Endodermal cell (in vitro differentiated cells): ENCODE data around the gene ZFAND3. TPM values are rescaled to one million over a fixed set of nuclear protein-coding genes. Genes with fewer than 3 reads are reported as not detected.

Experiments used
- DNase-seq: peaks from one replicate; pipeline ENCODE4 v3.0.0-alpha.2; 2017
- H3K27ac ChIP-seq: 2 replicates; pipeline ENCODE4 v1.5.1; 2013; ENCODE audit warnings: mild to moderate bottlenecking, low read depth, low read length, moderate library complexity
- H3K27me3 ChIP-seq: 2 replicates; pipeline ENCODE4 v1.6.1; 2013; ENCODE audit warnings: mild to moderate bottlenecking, low read length, moderate library complexity; ENCODE audit not compliant: insufficient read depth, control insufficient read depth, poor library complexity, severe bottlenecking
- H3K36me3 ChIP-seq: 2 replicates; pipeline ENCODE4 v1.7.0; 2013; ENCODE audit warnings: mild to moderate bottlenecking, low read length, moderate library complexity; ENCODE audit not compliant: control insufficient read depth, insufficient read depth
- H3K4me1 ChIP-seq: one replicate; pipeline ENCODE4 v1.7.0; 2013; ENCODE audit warnings: low read length; ENCODE audit not compliant: control insufficient read depth, insufficient read depth
- H3K4me3 ChIP-seq: 2 replicates; pipeline ENCODE4 v1.5.1; 2013; ENCODE audit warnings: mild to moderate bottlenecking, low read length, moderate library complexity
- H3K9ac ChIP-seq: 2 replicates; pipeline ENCODE4 v1.6.1; 2013; ENCODE audit warnings: mild to moderate bottlenecking, low read length, moderate library complexity; ENCODE audit not compliant: poor library complexity, severe bottlenecking; ENCODE audit errors: extremely low read depth
- H3K9me3 ChIP-seq: 2 replicates; pipeline ENCODE4 v1.6.1; 2013; ENCODE audit warnings: mild to moderate bottlenecking, low read length, moderate library complexity; ENCODE audit not compliant: control insufficient read depth
- H3K27ac Mint-ChIP-seq: 2 replicates; pipeline ENCODE4 v1.8.0; 2020; ENCODE audit warnings: mixed read lengths
- H3K27me3 Mint-ChIP-seq: 2 replicates; pipeline ENCODE4 v1.8.0; 2021; ENCODE audit warnings: mild to moderate bottlenecking, mixed read lengths; ENCODE audit not compliant: insufficient read depth
- H3K36me3 Mint-ChIP-seq: 2 replicates; pipeline ENCODE4 v1.8.0; 2020; ENCODE audit warnings: low read depth, mixed read lengths
- H3K4me1 Mint-ChIP-seq: 2 replicates; pipeline ENCODE4 v1.8.0; 2020; ENCODE audit warnings: mixed read lengths
- H3K4me3 Mint-ChIP-seq: 2 replicates; pipeline ENCODE4 v1.8.0; 2020; ENCODE audit warnings: mild to moderate bottlenecking, moderate library complexity, mixed read lengths
- H3K9me3 Mint-ChIP-seq: 2 replicates; pipeline ENCODE4 v1.8.0; 2020; ENCODE audit warnings: mild to moderate bottlenecking, mixed read lengths
- WGBS, 2 experiments: methylation state at CpG; one replicate each; pipeline versions ENCODE4 v1.1.5 to v1.1.7; 2013; ENCODE audit warnings: missing lambda C conversion rate in 2 of 2, mixed read lengths in 1 of 2; ENCODE audit not compliant: insufficient coverage in 1 of 2, insufficient read length in 1 of 2; 5-methylcytosine and 5-hydroxymethylcytosine counted together
- total RNA-seq, 2 donors: library from RNA; stranded (reverse); fragmentation: NEBNext Ultra II Directional in 1 of 2; extraction: Animal tissue kit (Norgen Biotek cat#: 25700) in 1 of 2; gene quantifications; 2 replicates in 1 of 2; 3 replicates in 1 of 2; pipeline ENCODE4 v1.2.1, GENCODE V29; 2021
- TF ChIP-seq, protein P1 (sequence below): fragments of 200-600 bp; sonication (generic); conservative IDR thresholded peaks from 2 replicates; pipeline ENCODE4 v1.5.0; 2021; ENCODE audit warnings: antibody characterized with exemption, mild to moderate bottlenecking

Gene ZFAND3
- total RNA-seq, 2 donors from 2014 or later = 67.1 to 86.2 TPM

DNA sequence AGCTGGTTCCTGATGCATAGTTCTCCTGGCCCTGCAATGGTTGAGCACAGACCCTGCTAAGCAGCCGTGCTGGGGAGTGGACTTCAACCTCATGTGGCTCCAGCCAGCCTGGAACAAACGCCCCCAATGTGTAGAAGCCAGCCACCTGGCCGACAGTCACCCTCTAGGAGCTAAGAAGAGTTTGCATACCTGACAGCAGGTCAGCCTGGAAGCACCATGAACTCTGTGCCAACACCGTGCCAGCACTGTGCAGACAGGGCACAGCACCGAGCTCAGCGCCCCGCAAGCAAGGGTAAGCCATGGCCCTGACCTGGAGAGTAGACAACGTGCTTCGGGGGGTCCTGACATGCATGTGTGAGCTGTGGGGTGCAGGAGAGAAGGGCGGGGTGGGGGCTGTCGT is 356.3 kb downstream of the ZFAND3 start:
- Histone ChIP-seq H3K36me3 (no peaks in the 10 kb centered on the region), H3K4me3 (no peak overlapping the region), H3K4me1 (peaks cover 10% of the 10 kb centered on the region), H3K9me3 (no peaks in the 10 kb centered on the region), H3K27ac (no peak overlapping the region), H3K27me3 (no peaks in the 10 kb centered on the region), H3K9ac (no peak overlapping the region)
- Mint-ChIP-seq H3K36me3 (peaks cover 5% of the 10 kb centered on the region), H3K4me3 (no peak overlapping the region), H3K9me3 (no peaks in the 10 kb centered on the region), H3K27ac (no peak overlapping the region), H3K4me1 (peaks cover 38% of the 10 kb centered on the region), H3K27me3 (peaks cover 10% of the 10 kb centered on the region)
- DNase-seq = no peak
- TF ChIP-seq, protein P1, sequence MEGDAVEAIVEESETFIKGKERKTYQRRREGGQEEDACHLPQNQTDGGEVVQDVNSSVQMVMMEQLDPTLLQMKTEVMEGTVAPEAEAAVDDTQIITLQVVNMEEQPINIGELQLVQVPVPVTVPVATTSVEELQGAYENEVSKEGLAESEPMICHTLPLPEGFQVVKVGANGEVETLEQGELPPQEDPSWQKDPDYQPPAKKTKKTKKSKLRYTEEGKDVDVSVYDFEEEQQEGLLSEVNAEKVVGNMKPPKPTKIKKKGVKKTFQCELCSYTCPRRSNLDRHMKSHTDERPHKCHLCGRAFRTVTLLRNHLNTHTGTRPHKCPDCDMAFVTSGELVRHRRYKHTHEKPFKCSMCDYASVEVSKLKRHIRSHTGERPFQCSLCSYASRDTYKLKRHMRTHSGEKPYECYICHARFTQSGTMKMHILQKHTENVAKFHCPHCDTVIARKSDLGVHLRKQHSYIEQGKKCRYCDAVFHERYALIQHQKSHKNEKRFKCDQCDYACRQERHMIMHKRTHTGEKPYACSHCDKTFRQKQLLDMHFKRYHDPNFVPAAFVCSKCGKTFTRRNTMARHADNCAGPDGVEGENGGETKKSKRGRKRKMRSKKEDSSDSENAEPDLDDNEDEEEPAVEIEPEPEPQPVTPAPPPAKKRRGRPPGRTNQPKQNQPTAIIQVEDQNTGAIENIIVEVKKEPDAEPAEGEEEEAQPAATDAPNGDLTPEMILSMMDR = no peak
- 95 to 100% methylated on average over 7 to 11 of the region's 11 CpGs for WGBS, 2 experiments

DNA sequence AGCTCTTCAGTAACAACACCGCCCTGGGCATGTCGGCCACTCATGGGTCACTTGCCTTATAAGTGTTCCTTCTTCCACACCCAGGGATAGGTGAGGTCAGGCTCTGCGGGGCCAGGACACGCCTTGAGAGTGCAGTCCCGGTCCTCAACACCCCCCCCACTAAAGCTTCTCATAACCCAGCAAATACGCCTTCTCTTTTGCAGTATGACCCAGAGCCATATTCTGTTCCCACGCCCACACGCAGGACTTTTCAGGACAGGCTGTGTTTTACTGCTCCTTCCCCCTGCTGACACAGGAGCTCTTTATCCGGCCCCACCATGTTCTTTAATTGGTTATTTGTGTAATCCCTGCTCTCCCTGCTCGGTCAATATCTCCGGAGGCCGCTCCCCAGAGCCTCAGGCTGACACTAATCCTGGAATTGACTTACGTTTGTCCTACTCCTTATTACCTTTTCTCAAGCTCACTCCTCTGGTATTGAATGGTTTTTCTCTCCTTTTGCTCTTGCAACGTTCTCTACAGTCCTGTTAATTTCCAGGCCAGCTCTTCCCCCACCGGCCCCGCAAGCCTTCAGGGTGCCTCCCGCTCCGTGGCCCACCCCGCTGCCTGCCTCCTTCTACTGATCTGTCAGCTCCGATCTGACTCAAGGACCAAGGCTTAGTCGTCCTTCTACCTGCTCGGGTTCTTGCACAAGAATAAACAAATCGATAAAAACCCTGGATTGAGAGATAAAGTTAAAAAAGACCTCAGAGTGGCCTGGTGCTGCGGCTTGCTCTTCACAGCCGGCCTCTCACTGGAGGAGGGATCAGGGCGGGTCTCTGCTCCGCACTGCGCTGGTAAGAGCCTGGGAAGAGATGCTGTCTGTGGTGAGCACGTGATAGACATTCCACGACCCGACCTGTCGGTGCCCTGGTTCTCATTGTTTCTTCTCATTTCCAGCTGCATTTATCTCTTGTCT is 357.5 kb downstream of the ZFAND3 start:
- peak overlapping the region; percentile 56 for H3K4me3 ChIP-seq
- peaks cover 10% of the 10 kb centered on the region for H3K4me1 ChIP-seq
- TF ChIP-seq, protein P1 = no peak
- peak; percentile 80 for DNase-seq
- WGBS, 2 experiments = 68 to 73% methylated on average over 27 to 32 of the region's 32 CpGs
- H3K27ac ChIP-seq = peak overlapping the region; percentile 52
- Mint-ChIP-seq H3K27ac (peak overlapping the region; percentile 85), H3K36me3 (peaks cover 5% of the 10 kb centered on the region), H3K4me3 (peak overlapping the region; percentile 36), H3K4me1 (peaks cover 28% of the 10 kb centered on the region), H3K27me3 (peaks cover 13% of the 10 kb centered on the region), H3K9me3 (no peaks in the 10 kb centered on the region)
- H3K27me3 ChIP-seq = no peaks in the 10 kb centered on the region
- H3K9ac ChIP-seq = peak overlapping the region; percentile 55
- H3K9me3 ChIP-seq = no peaks in the 10 kb centered on the region
- H3K36me3 ChIP-seq = no peaks in the 10 kb centered on the region

DNA sequence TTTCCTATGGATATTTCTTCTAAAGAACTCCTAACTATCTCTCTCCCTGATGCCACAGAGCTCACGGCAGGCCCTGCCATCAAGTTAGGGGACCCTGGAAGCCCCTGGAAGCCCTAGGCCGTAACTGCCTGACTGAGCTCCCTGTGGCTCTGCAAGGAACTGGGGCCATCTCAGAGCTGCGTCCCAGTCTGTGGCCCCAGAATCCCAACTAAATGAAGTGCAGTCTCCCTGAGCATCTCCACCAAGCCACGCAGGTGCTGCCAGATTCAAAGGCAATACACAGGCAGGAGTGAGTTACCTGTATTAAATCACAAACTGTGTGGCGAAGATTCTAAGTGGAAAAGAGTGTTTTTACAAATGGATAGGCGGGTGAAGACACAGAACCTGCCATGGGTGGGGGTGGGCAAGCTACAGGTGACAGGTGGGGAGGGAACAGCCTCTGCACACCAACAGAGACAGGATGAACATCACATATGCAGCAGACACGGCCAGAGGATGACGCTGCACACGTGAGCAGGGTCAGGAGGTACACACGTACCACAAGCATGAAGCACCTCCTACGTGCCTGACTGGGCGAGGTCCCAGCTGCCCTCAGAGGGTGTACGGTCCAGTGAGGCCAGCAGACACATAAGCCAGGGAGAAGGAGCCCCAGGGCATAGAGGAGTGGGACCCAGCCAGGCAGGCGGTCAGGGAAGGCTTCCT is 358.5 kb downstream of the ZFAND3 start:
- H3K4me3 Mint-ChIP-seq = no peak overlapping the region
- peak; percentile 45 for DNase-seq
- peak overlapping the region; percentile 85 for H3K27ac Mint-ChIP-seq

More for the DNA sequence above, 358.5 kb downstream of the ZFAND3 start:
- Histone ChIP-seq H3K27ac (no peak overlapping the region), H3K36me3 (no peaks in the 10 kb centered on the region), H3K9ac (no peak overlapping the region), H3K4me3 (no peak overlapping the region), H3K9me3 (no peaks in the 10 kb centered on the region), H3K4me1 (peaks cover 10% of the 10 kb centered on the region), H3K27me3 (no peaks in the 10 kb centered on the region)
- Mint-ChIP-seq H3K4me1 (peaks cover 28% of the 10 kb centered on the region), H3K36me3 (peaks cover 5% of the 10 kb centered on the region), H3K27me3 (peaks cover 13% of the 10 kb centered on the region), H3K9me3 (no peaks in the 10 kb centered on the region)
- TF ChIP-seq, protein P1 = no peak
- 87 to 91% methylated on average over 13 to 14 of the region's 14 CpGs for WGBS, 2 experiments
